HFFc6 (cell line): ENCODE data around the gene MYRF. TPM values are rescaled to one million over a fixed set of nuclear protein-coding genes. Genes with fewer than 3 reads are reported as not detected.
A peak's percentile ranks its signal among the peaks of the same experiment; 100 is the strongest.

ENCODE experiments used
- DNase-seq: peaks from one replicate; pipeline ENCODE4 v3.0.0-alpha.2; 2018
- H3K27ac Mint-ChIP-seq: 2 replicates; pipeline ENCODE4 v1.8.0; 2020; ENCODE audit warnings: mild to moderate bottlenecking, mixed read lengths
- H3K27me3 Mint-ChIP-seq: 2 replicates; pipeline ENCODE4 v1.8.0; 2021; ENCODE audit warnings: mild to moderate bottlenecking, moderate library complexity, mixed read lengths; ENCODE audit not compliant: insufficient read depth
- H3K36me3 Mint-ChIP-seq: 2 replicates; pipeline ENCODE4 v1.8.0; 2021; ENCODE audit warnings: low read depth, mixed read lengths
- H3K4me1 Mint-ChIP-seq: 2 replicates; pipeline ENCODE4 v1.8.0; 2020; ENCODE audit warnings: low read depth, mixed read lengths
- H3K4me3 Mint-ChIP-seq: 2 replicates; pipeline ENCODE4 v1.8.0; 2020; ENCODE audit warnings: mild to moderate bottlenecking, moderate library complexity, mixed read lengths
- H3K9me3 Mint-ChIP-seq: 2 replicates; pipeline ENCODE4 v1.8.0; 2020; ENCODE audit warnings: mild to moderate bottlenecking, mixed read lengths
- total RNA-seq, 6 experiments: library from RNA; stranded (reverse); fragmentation: NEBNext Ultra II Directional; extraction: Animal tissue kit (Norgen Biotek cat#: 25700); gene quantifications; 2 replicates in 1 of 6; 3 replicates in 5 of 6; pipeline ENCODE4 v1.2.3, GENCODE V29; 2021
- TF ChIP-seq, protein P1 (sequence below): fragments of 200-600 bp; sonication (generic); IDR thresholded peaks from 2 replicates; pipeline ENCODE4 v1.5.0; 2021; ENCODE audit warnings: antibody characterized with exemption, mild to moderate bottlenecking

Gene MYRF
- total RNA-seq, 6 experiments from 2014 or later: 0.24 to 0.67 (median 0.53) TPM

- Mint-ChIP-seq H3K9me3 (no peaks in the 10 kb centered on the region; the same call in 1 of the 2 replicates), H3K36me3 (peaks cover 21% of the 10 kb centered on the region)
These were observed 64.5 kb downstream of the MYRF start, which contains the start of gene FADS1 for GRCh38 chr11:61816736-61817455. Gene FADS1 (minus strand): TSS chr11:61817003. CDS start chr11:61816929, 74 bp downstream.

DNA sequence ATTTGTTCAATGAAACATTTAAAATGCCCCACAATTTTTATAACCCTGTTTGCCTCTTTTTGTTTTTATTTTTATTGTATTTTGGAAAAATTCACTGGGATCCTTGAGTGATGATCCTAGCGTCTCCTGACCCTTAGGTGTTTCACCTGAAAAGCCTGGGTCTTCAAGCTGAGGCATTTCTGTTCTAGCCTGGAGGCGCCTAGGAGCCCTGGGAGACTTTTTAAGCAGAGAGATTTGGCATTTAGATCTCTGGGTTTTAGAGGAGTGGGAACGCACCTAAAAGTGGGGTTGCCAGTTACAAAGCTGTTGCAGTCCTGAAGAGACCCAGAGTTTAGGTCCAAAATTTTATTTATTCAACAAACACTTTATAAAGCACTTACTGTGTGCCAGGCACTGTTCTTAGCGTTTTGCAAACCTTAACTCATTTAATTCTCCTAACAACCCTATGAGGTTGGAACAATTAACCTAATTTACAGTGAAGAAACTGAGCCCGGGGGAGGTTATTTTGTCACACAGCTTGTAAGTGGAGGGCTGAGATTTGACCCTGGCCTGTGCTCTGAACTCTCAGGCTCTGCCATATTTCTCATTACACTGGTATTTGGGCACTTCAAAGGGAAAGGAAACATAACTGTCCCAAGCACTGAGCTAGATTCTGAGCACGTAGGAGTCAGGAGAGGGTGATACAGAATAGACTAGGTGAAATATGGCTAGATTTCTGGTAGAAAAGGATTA is 65.2 kb downstream of the MYRF start:
- H3K9me3 Mint-ChIP-seq: no peaks in the 10 kb centered on the region; the same call in 1 of the 2 replicates
- peaks cover 6% of the 10 kb centered on the region for H3K27me3 Mint-ChIP-seq
- H3K4me3 Mint-ChIP-seq: peak overlapping the region; percentile 83
- H3K36me3 Mint-ChIP-seq: peaks cover 17% of the 10 kb centered on the region
- no peak for DNase-seq
- TF ChIP-seq, protein P1, sequence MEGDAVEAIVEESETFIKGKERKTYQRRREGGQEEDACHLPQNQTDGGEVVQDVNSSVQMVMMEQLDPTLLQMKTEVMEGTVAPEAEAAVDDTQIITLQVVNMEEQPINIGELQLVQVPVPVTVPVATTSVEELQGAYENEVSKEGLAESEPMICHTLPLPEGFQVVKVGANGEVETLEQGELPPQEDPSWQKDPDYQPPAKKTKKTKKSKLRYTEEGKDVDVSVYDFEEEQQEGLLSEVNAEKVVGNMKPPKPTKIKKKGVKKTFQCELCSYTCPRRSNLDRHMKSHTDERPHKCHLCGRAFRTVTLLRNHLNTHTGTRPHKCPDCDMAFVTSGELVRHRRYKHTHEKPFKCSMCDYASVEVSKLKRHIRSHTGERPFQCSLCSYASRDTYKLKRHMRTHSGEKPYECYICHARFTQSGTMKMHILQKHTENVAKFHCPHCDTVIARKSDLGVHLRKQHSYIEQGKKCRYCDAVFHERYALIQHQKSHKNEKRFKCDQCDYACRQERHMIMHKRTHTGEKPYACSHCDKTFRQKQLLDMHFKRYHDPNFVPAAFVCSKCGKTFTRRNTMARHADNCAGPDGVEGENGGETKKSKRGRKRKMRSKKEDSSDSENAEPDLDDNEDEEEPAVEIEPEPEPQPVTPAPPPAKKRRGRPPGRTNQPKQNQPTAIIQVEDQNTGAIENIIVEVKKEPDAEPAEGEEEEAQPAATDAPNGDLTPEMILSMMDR: no peak
- H3K4me1 Mint-ChIP-seq: peaks cover 41% of the 10 kb centered on the region
- H3K27ac Mint-ChIP-seq: peak overlapping the region; percentile 83

More at GRCh38 chr11:61816736-61817455, 64.5 kb downstream of the MYRF start, which contains the start of gene FADS1:
- TF ChIP-seq, protein P1: peak; percentile 84
- Mint-ChIP-seq H3K27ac (peak within 1 kb of the TSS; percentile 96), H3K4me3 (peak within 1 kb of the TSS; percentile 98), H3K4me1 (peaks cover 41% of the 10 kb centered on the region), H3K27me3 (peaks cover 6% of the 10 kb centered on the region)
- DNase-seq: peak; percentile 94

DNA sequence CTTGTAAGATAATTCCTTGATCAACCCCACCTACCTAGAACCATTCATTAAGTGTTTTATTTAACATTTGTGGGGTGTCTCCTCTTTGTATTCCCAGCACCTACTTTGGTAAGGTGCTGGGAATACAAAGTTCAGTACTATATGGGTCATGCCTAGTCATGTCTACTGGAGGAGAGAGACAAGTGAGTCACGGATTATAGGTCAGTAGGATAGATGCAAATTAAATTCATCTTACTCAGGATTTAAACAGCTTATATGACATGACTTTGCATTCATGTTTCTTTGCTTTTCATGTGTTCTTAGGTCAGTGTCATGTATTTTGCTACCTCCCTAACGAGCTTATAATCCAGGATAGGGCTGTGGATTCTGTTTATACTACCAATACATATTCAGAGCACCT is 67.7 kb downstream of the MYRF start:
- Mint-ChIP-seq H3K27me3 (peaks cover 4% of the 10 kb centered on the region), H3K27ac (peak overlapping the region; percentile 88), H3K4me3 (no peak overlapping the region), H3K36me3 (no peaks in the 10 kb centered on the region), H3K9me3 (no peaks in the 10 kb centered on the region), H3K4me1 (peaks cover 29% of the 10 kb centered on the region)
- peak; percentile 68 for DNase-seq
- TF ChIP-seq, protein P1: no peak

DNA sequence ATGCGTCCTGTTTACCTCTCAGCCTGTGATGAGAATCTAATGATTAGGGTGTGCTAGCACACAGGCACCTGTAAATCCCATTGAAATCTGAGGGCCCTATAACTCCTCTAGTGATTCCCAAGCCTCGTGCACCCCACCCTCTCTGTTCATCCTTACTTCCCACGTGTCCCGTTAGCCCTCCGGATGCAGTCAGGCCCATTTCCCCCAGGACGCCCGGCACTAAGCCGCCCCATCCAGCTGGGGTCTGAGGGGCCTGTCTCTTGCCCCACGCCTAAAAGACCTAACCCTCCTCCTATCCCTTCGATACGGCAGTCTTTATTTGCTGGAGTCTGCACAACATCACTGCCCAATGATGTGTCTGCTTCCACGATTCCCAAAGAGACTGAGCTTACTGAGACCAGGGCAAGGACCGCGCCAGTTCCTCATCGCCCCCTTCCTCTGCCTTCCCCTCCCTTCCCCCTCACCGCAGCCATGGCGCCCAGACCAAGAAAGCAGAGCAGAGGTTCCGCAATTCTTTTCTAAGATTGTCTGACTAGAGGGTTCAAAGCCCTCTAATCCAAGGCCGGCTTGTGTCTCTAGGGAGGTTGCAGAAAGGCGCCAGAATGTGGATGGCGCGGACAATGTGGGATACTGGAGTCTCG is 74.6 kb downstream of the MYRF start:
- peak overlapping the region; percentile 91 for H3K4me3 Mint-ChIP-seq
- no peaks in the 10 kb centered on the region for H3K9me3 Mint-ChIP-seq
- no peak for DNase-seq
- H3K27me3 Mint-ChIP-seq: peaks cover 2% of the 10 kb centered on the region
- no peaks in the 10 kb centered on the region for H3K36me3 Mint-ChIP-seq
- TF ChIP-seq, protein P1: no peak
- peaks cover 29% of the 10 kb centered on the region for H3K4me1 Mint-ChIP-seq
- H3K27ac Mint-ChIP-seq: peak overlapping the region; percentile 79

GRCh38 chr11:61827571-61828378 is 75.3 kb downstream of the MYRF start, which contains the start of gene FADS2:
Gene FADS2 (plus strand): TSS chr11:61828300. CDS start chr11:61828391, 91 bp downstream.
- Mint-ChIP-seq H3K36me3 (no peaks in the 10 kb centered on the region), H3K9me3 (no peaks in the 10 kb centered on the region), H3K27ac (peak within 1 kb of the TSS; percentile 79), H3K4me3 (peak within 1 kb of the TSS; percentile 91), H3K4me1 (peaks cover 29% of the 10 kb centered on the region), H3K27me3 (peaks cover 2% of the 10 kb centered on the region)
- TF ChIP-seq, protein P1: peak; percentile 43
- DNase-seq: peak; percentile 81
